Activated T-helper 1 cell treated with anti-CD3 and anti-CD28 coated beads, Interleukin-12 subunit alpha, Interleukin-12 subunit beta, Interleukin-2, Interleukin-4 antibody, amounts not matched to agents 30 ng/mL and 10 ng/mL and 1 ng/mL, durations not matched to agents 14 hours and 24 hours and 36 hours (primary cell): ENCODE data around the gene KHK. TPM values are rescaled to one million over a fixed set of nuclear protein-coding genes. Genes with fewer than 3 reads are reported as not detected.
"Not testable (repeated sequence)": the region's sequence is repeated elsewhere in the genome, so short reads cannot be mapped to it uniquely, and the experiment has no call there.

Experiments used
- DNase-seq: peaks from one replicate; pipeline ENCODE4 v3.0.0; 2021; ENCODE audit warnings: low spot score
- H3K27ac Mint-ChIP-seq: one replicate; pipeline ENCODE4 v1.8.0; 2021; ENCODE audit warnings: mild to moderate bottlenecking, mixed read lengths
- H3K27me3 Mint-ChIP-seq: one replicate; pipeline ENCODE4 v1.8.0; 2022; ENCODE audit warnings: mild to moderate bottlenecking, moderate library complexity, mixed read lengths; ENCODE audit not compliant: insufficient read depth
- H3K36me3 Mint-ChIP-seq: one replicate; pipeline ENCODE4 v1.8.0; 2021; ENCODE audit warnings: low read depth, mixed read lengths
- H3K4me1 Mint-ChIP-seq: one replicate; pipeline ENCODE4 v1.8.0; 2021; ENCODE audit warnings: low read depth, mixed read lengths
- H3K4me3 Mint-ChIP-seq: one replicate; pipeline ENCODE4 v1.8.0; 2021; ENCODE audit warnings: mild to moderate bottlenecking, moderate library complexity, mixed read lengths
- H3K9me3 Mint-ChIP-seq: one replicate; pipeline ENCODE4 v1.8.0; 2021; ENCODE audit warnings: mixed read lengths
- intact Hi-C: fragments of 100-400 bp; cut with micrococcal nuclease; formaldehyde crosslinking; loops from one replicate; pipeline ENCODE4 v1.15.1; 2024
- total RNA-seq: library from RNA; stranded (reverse); gene quantifications from 2 replicates; pipeline ENCODE4 v1.2.3, GENCODE V29; 2022

The KHK gene
- total RNA-seq, 1 donor from 2014 or later = 12.2 TPM

GRCh38 chr2:27097341-27097740, 10.8 kb downstream of the KHK start:
- intact Hi-C loops = no loop called here
- H3K4me1 Mint-ChIP-seq = peaks cover 16% of the 10 kb centered on the region
- H3K27ac Mint-ChIP-seq = no peak overlapping the region
- DNase-seq = no peak
- H3K36me3 Mint-ChIP-seq = no peaks in the 10 kb centered on the region
- H3K4me3 Mint-ChIP-seq = no peak overlapping the region
- no peaks in the 10 kb centered on the region for H3K9me3 Mint-ChIP-seq
- no peaks in the 10 kb centered on the region for H3K27me3 Mint-ChIP-seq

GRCh38 chr2:27099334-27099955, 12.9 kb downstream of the KHK start:
- intact Hi-C loops = no loop called here
- Mint-ChIP-seq H3K4me3 (no peak overlapping the region), H3K4me1 (peaks cover 16% of the 10 kb centered on the region), H3K27me3 (no peaks in the 10 kb centered on the region), H3K27ac (no peak overlapping the region), H3K36me3 (no peaks in the 10 kb centered on the region), H3K9me3 (no peaks in the 10 kb centered on the region)
- no peak for DNase-seq

GRCh38 chr2:27100036-27100435, 13.5 kb downstream of the KHK start:
- Mint-ChIP-seq H3K4me1 (peaks cover 16% of the 10 kb centered on the region), H3K36me3 (no peaks in the 10 kb centered on the region), H3K4me3 (no peak overlapping the region), H3K9me3 (no peaks in the 10 kb centered on the region), H3K27me3 (peaks cover under 1% of the 10 kb centered on the region), H3K27ac (no peak overlapping the region)
- intact Hi-C loops = no loop called here
- DNase-seq = no peak

GRCh38 chr2:27102329-27102728, 15.8 kb downstream of the KHK start:
- Mint-ChIP-seq H3K27me3 (peaks cover 2% of the 10 kb centered on the region), H3K9me3 (no peaks in the 10 kb centered on the region), H3K27ac (no peak overlapping the region), H3K4me1 (no peaks in the 10 kb centered on the region), H3K36me3 (no peaks in the 10 kb centered on the region), H3K4me3 (no peak overlapping the region)
- intact Hi-C loops = no loop called here
- DNase-seq = no peak

- Mint-ChIP-seq H3K4me1 (no peaks in the 10 kb centered on the region), H3K27ac (no peak overlapping the region), H3K4me3 (no peak overlapping the region), H3K9me3 (no peaks in the 10 kb centered on the region), H3K36me3 (no peaks in the 10 kb centered on the region), H3K27me3 (peaks cover 7% of the 10 kb centered on the region)
- intact Hi-C loops = no loop called here
- DNase-seq = no peak
Measured at GRCh38 chr2:27105981-27106380, 19.4 kb downstream of the KHK start.

GRCh38 chr2:27108221-27108620, 21.6 kb downstream of the KHK start:
- Mint-ChIP-seq H3K4me3 (no peak overlapping the region), H3K4me1 (no peaks in the 10 kb centered on the region), H3K27ac (no peak overlapping the region), H3K36me3 (no peaks in the 10 kb centered on the region), H3K9me3 (no peaks in the 10 kb centered on the region), H3K27me3 (peaks cover 9% of the 10 kb centered on the region)
- intact Hi-C loops = no loop called here
- DNase-seq = no peak

- H3K9me3 Mint-ChIP-seq = no peaks in the 10 kb centered on the region
- no peak overlapping the region for H3K27ac Mint-ChIP-seq
- no peak for DNase-seq
- no peak overlapping the region for H3K4me3 Mint-ChIP-seq
- intact Hi-C loops = no loop called here
- no peaks in the 10 kb centered on the region for H3K4me1 Mint-ChIP-seq
- no peaks in the 10 kb centered on the region for H3K36me3 Mint-ChIP-seq
- H3K27me3 Mint-ChIP-seq = peaks cover 9% of the 10 kb centered on the region
Measured at GRCh38 chr2:27109083-27109482, 22.5 kb downstream of the KHK start.

GRCh38 chr2:27110603-27111352, 24.2 kb downstream of the KHK start:
- intact Hi-C loops, DNase-seq: not testable (repeated sequence)

GRCh38 chr2:27111392-27112078, 25.0 kb downstream of the KHK start:
- H3K36me3 Mint-ChIP-seq, H3K27me3 Mint-ChIP-seq, H3K4me1 Mint-ChIP-seq, H3K27ac Mint-ChIP-seq, DNase-seq, H3K9me3 Mint-ChIP-seq, H3K4me3 Mint-ChIP-seq, intact Hi-C loops: not testable (repeated sequence)

More at GRCh38 chr2:27110603-27111352, 24.2 kb downstream of the KHK start:
- not testable (repeated sequence) for H3K4me3 Mint-ChIP-seq, H3K27ac Mint-ChIP-seq, H3K9me3 Mint-ChIP-seq, H3K4me1 Mint-ChIP-seq, H3K36me3 Mint-ChIP-seq, H3K27me3 Mint-ChIP-seq

- Mint-ChIP-seq H3K4me3 (no peak overlapping the region), H3K36me3 (no peaks in the 10 kb centered on the region), H3K27me3 (peaks cover 25% of the 10 kb centered on the region), H3K9me3 (no peaks in the 10 kb centered on the region), H3K27ac (no peak overlapping the region), H3K4me1 (peaks cover 11% of the 10 kb centered on the region)
- intact Hi-C loops = no loop called here
- DNase-seq = no peak
Measured at GRCh38 chr2:27115519-27115918, 28.9 kb downstream of the KHK start.

GRCh38 chr2:27117995-27118524, 31.5 kb downstream of the KHK start:
- intact Hi-C loops = no loop called here
- H3K36me3 Mint-ChIP-seq = no peaks in the 10 kb centered on the region
- peaks cover 14% of the 10 kb centered on the region for H3K4me1 Mint-ChIP-seq
- H3K4me3 Mint-ChIP-seq = peak overlapping the region; percentile 73
- peaks cover 38% of the 10 kb centered on the region for H3K27me3 Mint-ChIP-seq
- H3K9me3 Mint-ChIP-seq = no peaks in the 10 kb centered on the region
- DNase-seq = no peak
- H3K27ac Mint-ChIP-seq = no peak overlapping the region

GRCh38 chr2:27118525-27119329, 32.2 kb downstream of the KHK start, which contains the start of gene CGREF1:
Gene CGREF1, minus strand, starts transcription at chr2:27119128. Its CDS starts 14,762 bp downstream, at chr2:27104366.
- no peak for DNase-seq
- intact Hi-C loops = loop anchor here (1.0 kb wide), 1 partner anchor 16 kb away; the partner anchor contains the start of gene PREB
- Mint-ChIP-seq H3K27ac (peak within 1 kb of the TSS; percentile 31), H3K27me3 (peaks cover 42% of the 10 kb centered on the region), H3K4me3 (peak within 1 kb of the TSS; percentile 81), H3K4me1 (peaks cover 18% of the 10 kb centered on the region), H3K9me3 (no peaks in the 10 kb centered on the region), H3K36me3 (no peaks in the 10 kb centered on the region)
